Esophagus squamous epithelium (tissue), 4 donors: ENCODE results near the gene BORCS8.
"Not testable (repeated sequence)": the region's sequence is repeated elsewhere in the genome, so short reads cannot be mapped to it uniquely, and the experiment has no call there.

ENCODE experiments used
- CTCF ChIP-seq, 6 experiments: fragments of 450-650 bp in 4 of 6; fragments of 200-600 bp in 2 of 6; sonication (generic) in 2 of 6; IDR thresholded peaks; one replicate each; pipeline ENCODE4 v1.5.1; 2016 to 2019; ENCODE audit warnings: antibody characterized with exemption in 6 of 6, mild to moderate bottlenecking in 4 of 6, moderate library complexity in 4 of 6
- POLR2A ChIP-seq, 4 donors: fragments of 450-650 bp; IDR thresholded peaks; one replicate each; pipeline ENCODE4 v1.6.1; 2017; ENCODE audit warnings: antibody characterized with exemption in 4 of 4, mild to moderate bottlenecking in 4 of 4, moderate library complexity in 3 of 4

DNA sequence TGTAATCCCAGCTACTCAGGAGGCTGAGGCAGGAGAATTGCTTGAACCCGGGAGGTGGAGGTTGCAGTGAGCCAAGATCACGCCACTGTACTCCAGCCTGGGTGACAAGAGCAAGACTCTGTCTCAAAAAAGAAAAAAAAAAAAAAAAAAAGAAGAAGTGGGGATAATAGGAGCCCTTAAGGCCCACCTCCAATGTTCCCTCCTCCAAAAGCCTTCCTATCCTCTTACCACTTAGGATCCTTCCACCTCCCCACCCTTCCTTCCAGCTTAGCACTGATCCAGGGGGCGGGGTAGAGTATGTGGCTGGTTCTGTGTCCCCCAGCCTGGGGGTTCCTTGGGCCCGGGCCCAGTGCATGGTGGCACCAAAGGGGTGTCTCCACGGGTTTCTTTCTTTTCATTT is 18.7 kb downstream of the BORCS8 start:
- TF ChIP-seq CTCF, POLR2A (IDR thresholded peaks at IDR 0.05): not testable (repeated sequence)
